Activated CD4-positive, CD25-positive, alpha-beta regulatory T cell treated with anti-CD3 and anti-CD28 coated beads, Interleukin-2, amount 50 U/mL, for 16 hours (primary cell): ENCODE data around the gene FAM118B.

Experiments
- DNase-seq: peaks from one replicate; pipeline ENCODE4 v3.0.0-alpha.2; 2020; ENCODE audit warnings: low read depth, low spot score

The FAM118B gene

DNA sequence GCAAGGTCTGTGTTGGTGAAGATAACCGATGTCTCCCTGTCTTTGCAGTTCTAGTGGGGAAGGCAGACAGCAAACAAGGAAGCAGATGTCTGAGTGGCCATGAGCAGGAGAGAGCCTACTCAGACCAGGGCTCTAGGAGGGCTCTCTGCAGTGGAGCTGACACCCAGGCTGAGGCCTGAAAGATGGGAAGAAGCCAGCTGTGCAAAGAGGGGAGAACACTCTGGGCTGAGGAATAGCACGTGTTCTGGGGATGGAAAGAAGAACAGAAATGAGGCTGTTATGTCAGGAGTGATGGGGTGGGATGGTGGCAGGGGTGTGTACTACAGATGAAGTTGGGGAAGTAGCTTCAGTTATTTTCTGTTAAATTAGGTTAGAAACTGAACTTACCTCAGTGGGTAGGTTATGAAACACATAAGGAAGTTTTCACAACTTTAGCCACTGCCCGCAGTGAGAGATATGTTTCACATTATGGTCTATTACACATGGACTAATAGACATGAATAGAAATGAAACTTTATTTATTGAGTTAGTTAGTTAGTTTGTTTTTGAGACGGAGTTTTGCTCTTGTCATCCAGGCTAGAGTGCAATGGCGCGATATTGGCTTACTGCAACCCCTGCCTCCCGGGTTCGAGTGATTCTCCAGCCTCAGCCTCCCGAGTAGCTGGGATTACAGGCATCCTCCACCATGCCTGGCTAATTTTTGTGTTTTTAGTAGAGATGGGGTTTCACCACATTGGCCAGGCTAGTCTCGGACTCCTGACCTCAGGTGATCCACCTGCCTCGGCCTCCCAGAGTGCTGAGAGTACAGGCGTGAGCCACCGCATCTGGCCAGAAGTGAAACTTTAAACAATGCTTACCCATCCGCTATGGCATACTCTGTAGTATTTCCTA is 100.1 kb downstream of the FAM118B start:
- no peak for DNase-seq
